ENCODE measurements around the gene MSI2. TPM values are rescaled to one million over a fixed set of nuclear protein-coding genes. Genes with fewer than 3 reads are reported as not detected.

MSI2 gene
- total and polyA plus RNA-seq, 12 donors, result 25.5 to 135 (median 121) TPM

DNA sequence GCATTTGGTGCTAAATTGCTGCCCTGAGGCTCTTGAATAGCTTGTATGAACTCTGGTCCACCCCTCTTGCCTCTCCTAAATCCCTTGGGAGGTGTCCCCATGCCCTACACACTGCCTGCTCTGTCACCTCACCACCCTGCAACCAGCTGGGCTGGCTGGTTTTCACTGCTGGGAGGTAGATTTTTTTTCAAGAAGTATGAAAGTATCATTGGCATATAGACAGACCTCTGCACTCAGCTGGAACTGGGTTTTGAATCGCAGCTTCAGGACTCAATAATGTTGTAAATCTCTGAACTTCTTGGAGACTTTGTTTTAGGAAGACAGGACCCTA lies 184.9 kb downstream of the MSI2 start:
- Histone ChIP-seq H3K9me3 (no peaks in the 10 kb centered on the region), H3K4me3 (no peak overlapping the region), H3K36me3 (no peaks in the 10 kb centered on the region), H3K27me3 (no peaks in the 10 kb centered on the region), H3K4me1 (peaks cover 23 to 95% (median 61%) of the 10 kb centered on the region in 9 donors), H3K27ac (peak overlapping the region in 9 of 10 donors; percentile 42 to 83 (median 67))
- intact Hi-C loops (cut with DNase I), result loop anchor here in 6 of 10 donors (5.0 to 10.0 kb wide), 5 partner anchors 184 to 234 kb away; partner anchors contain the start of gene MSI2 (in 1 of the 6)
- DNase-seq, result no peak
- no peak for TF ChIP-seq CTCF (IDR thresholded peaks at IDR 0.05)
- peak in 1 of 8 donors; percentile 2 for ATAC-seq
- WGBS, 2 donors, result 61 to 72% methylated on average over 1 of the region's 1 CpG

DNA sequence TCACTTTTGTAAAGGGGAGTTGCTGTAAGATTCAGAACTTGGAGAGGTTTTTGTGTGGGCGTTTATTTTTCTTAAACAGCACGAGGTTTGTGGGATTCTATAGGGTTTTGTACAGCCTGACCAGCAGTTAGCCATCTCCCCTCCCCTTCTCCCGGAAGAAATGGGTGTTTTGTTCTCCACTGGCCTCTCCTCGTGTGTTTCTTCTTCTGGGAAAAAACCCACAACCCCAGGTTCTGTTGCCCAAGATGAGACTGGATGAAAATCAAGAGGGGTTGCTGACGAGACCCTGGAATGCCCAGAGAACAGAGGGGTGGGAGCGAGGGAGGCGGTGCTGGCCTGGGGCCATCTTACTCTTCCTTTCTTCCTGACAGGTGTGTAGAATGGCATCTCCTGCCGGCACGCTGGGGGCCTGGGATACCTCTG lies 186.1 kb downstream of the MSI2 start:
- ATAC-seq, result no peak
- 78 to 80% methylated on average over 9 of the region's 9 CpGs for WGBS, 2 donors

GRCh38 chr17:57442914-57443571 lies 186.7 kb downstream of the MSI2 start:
- intact Hi-C loops (cut with DNase I), result loop anchor here in 6 of 10 donors (5.0 to 10.0 kb wide), 5 partner anchors 186 to 232 kb away; partner anchors contain the start of gene MSI2 (in 1 of the 6)
- no peaks in the 10 kb centered on the region for H3K9me3 ChIP-seq
- H3K36me3 ChIP-seq, result no peaks in the 10 kb centered on the region
- peak in 5 of 8 donors; percentile 41 to 60 (median 56) for ATAC-seq
- no peak overlapping the region for H3K4me3 ChIP-seq
- 48 to 49% methylated on average over 16 of the region's 16 CpGs for WGBS, 2 donors
- no peak for TF ChIP-seq CTCF (IDR thresholded peaks at IDR 0.05)
- H3K4me1 ChIP-seq, result peaks cover 23 to 83% (median 57%) of the 10 kb centered on the region in 9 donors
- peak in 1 of 2 donors; percentile 52 for DNase-seq
- peak overlapping the region in 8 of 10 donors; percentile 31 to 83 (median 46) for H3K27ac ChIP-seq
- H3K27me3 ChIP-seq, result no peaks in the 10 kb centered on the region

More for the DNA sequence above, 186.1 kb downstream of the MSI2 start:
- Histone ChIP-seq H3K27ac (peak overlapping the region in 8 of 10 donors; percentile 31 to 83 (median 46)), H3K27me3 (no peaks in the 10 kb centered on the region), H3K36me3 (no peaks in the 10 kb centered on the region), H3K4me3 (no peak overlapping the region), H3K4me1 (peaks cover 23 to 88% (median 57%) of the 10 kb centered on the region in 9 donors), H3K9me3 (no peaks in the 10 kb centered on the region)
- intact Hi-C loops (cut with DNase I), result loop anchor here in 6 of 10 donors (5.0 to 10.0 kb wide), 5 partner anchors 185 to 232 kb away; partner anchors contain the start of gene MSI2 (in 1 of the 6)
- no peak for DNase-seq
- no peak for TF ChIP-seq CTCF (IDR thresholded peaks at IDR 0.05)

- Histone ChIP-seq H3K4me3 (no peak overlapping the region), H3K27ac (peak overlapping the region in 5 of 10 donors; percentile 43 to 83 (median 50)), H3K36me3 (no peaks in the 10 kb centered on the region), H3K9me3 (no peaks in the 10 kb centered on the region), H3K4me1 (peaks cover 23 to 82% (median 57%) of the 10 kb centered on the region in 9 donors), H3K27me3 (no peaks in the 10 kb centered on the region)
- WGBS, 2 donors, result 85 to 86% methylated on average over 5 of the region's 5 CpGs
- TF ChIP-seq CTCF (IDR thresholded peaks at IDR 0.05), result no peak
- intact Hi-C loops (cut with DNase I), result loop anchor here in 6 of 10 donors (5.0 to 10.0 kb wide), 5 partner anchors 186 to 231 kb away; partner anchors contain the start of gene MSI2 (in 1 of the 6)
- DNase-seq (no peak), ATAC-seq (no peak)
Measured at GRCh38 chr17:57443781-57444180, 187.5 kb downstream of the MSI2 start.
